A549 treated with ZK216348 at 1 μM for 4 hours (cell line): ENCODE results near the gene TOR4A. TPM values are rescaled to one million over a fixed set of nuclear protein-coding genes. Genes with fewer than 3 reads are reported as not detected.

Source experiments
- total RNA-seq: library from RNA; stranded (reverse); fragments of 200-300 nt; extraction: Qiagen RNA extraction; gene quantifications from 5 replicates; pipeline ENCODE4 v1.2.3, GENCODE V29; 2022; ENCODE audit warnings: low read depth

TOR4A gene
- total RNA-seq = 13.6 to 33.0 TPM (median 30.5 TPM) in 5 replicates

GRCh38 chr9:137277329-137278041 lies at the start of gene TOR4A:
Gene TOR4A (plus strand): TSS chr9:137277726. CDS start chr9:137278690, 964 bp downstream.

GRCh38 chr9:137230705-137231371 lies 46.7 kb upstream of the TOR4A start, which contains the start of gene SLC34A3:
Gene SLC34A3 (plus strand): TSS chr9:137230901. CDS start chr9:137231703, 802 bp downstream.

GRCh38 chr9:137240841-137241489 lies 36.6 kb upstream of the TOR4A start, which contains the start of gene TUBB4B:
Gene TUBB4B (plus strand): TSS chr9:137241287. CDS start chr9:137241361, 74 bp downstream.

GRCh38 chr9:137251194-137251461 lies 26.4 kb upstream of the TOR4A start, which contains the start of gene STPG3:
Gene STPG3 (plus strand): TSS chr9:137251286. CDS start chr9:137251287, 1 bp downstream.

GRCh38 chr9:137254624-137255447 lies 22.7 kb upstream of the TOR4A start, which contains the start of gene NELFB:
Gene NELFB (plus strand): TSS chr9:137255327.

GRCh38 chr9:137302118-137302448 lies 24.6 kb downstream of the TOR4A start, which contains the start of gene NRARP:
Gene NRARP (minus strand): TSS chr9:137302271. CDS start chr9:137301928, 343 bp downstream.

Other genes starting within 250 kb of the TOR4A start
- gene ABCA2, start 249.5 kb upstream of the TOR4A start, total RNA-seq = 12.6 to 32.5 TPM (median 25.5 TPM) in 5 replicates
- gene FUT7, start 245.6 kb upstream of the TOR4A start, total RNA-seq = 0.07 TPM in 1 of 5 replicates, not detected in the others
- gene NPDC1, start 231.5 kb upstream of the TOR4A start, total RNA-seq = 26.4 to 93.7 TPM (median 81.5 TPM) in 5 replicates
- 1.0 to 2.3 TPM (median 1.5 TPM) in 5 replicates for gene ENTPD2, start 223.7 kb upstream of the TOR4A start, total RNA-seq
- 12.1 to 27.8 TPM (median 24.6 TPM) in 5 replicates for gene SAPCD2, start 207.2 kb upstream of the TOR4A start, total RNA-seq
- gene UAP1L1, start 200.2 kb upstream of the TOR4A start, total RNA-seq = 9.0 to 14.6 TPM (median 11.9 TPM) in 5 replicates
- gene MAN1B1, start 190.7 kb upstream of the TOR4A start, total RNA-seq = 33.8 to 56.7 TPM (median 50.2 TPM) in 5 replicates
- gene DPP7, start 163.0 kb upstream of the TOR4A start, total RNA-seq = 52.8 to 134 TPM (median 106 TPM) in 5 replicates
- gene GRIN1, start 138.6 kb upstream of the TOR4A start, total RNA-seq = 0.14 to 0.76 TPM (median 0.27 TPM) in 5 replicates
- 0.39 to 2.0 TPM (median 1.6 TPM) in 5 replicates for gene LRRC26, start 107.7 kb upstream of the TOR4A start, total RNA-seq
- gene TMEM210, start 105.7 kb upstream of the TOR4A start, total RNA-seq = not detected in 5 replicates
- gene ANAPC2, start 89.2 kb upstream of the TOR4A start, total RNA-seq = 19.0 to 41.0 TPM (median 34.9 TPM) in 5 replicates
- gene SSNA1, start 89.0 kb upstream of the TOR4A start, total RNA-seq = 85.9 to 156 TPM (median 148 TPM) in 5 replicates
- gene TPRN, start 77.0 kb upstream of the TOR4A start, total RNA-seq = 5.5 to 10.4 TPM (median 10.2 TPM) in 5 replicates
- gene TMEM203, start 72.1 kb upstream of the TOR4A start, total RNA-seq = 29.5 to 49.4 TPM (median 47.9 TPM) in 5 replicates
- 7.4 to 20.8 TPM (median 16.2 TPM) in 5 replicates for gene NDOR1, start 72.0 kb upstream of the TOR4A start, total RNA-seq
- 0.79 to 2.6 TPM (median 2.0 TPM) in 5 replicates for gene RNF208, start 55.5 kb upstream of the TOR4A start, total RNA-seq
- 2.8 to 5.4 TPM (median 4.2 TPM) in 5 replicates for gene CYSRT1, start 52.6 kb upstream of the TOR4A start, total RNA-seq
- gene RNF224, start 50.2 kb upstream of the TOR4A start, total RNA-seq = 0.13 to 0.58 TPM (median 0.39 TPM) in 4 of 5 replicates, not detected in the other
- gene SLC34A3, start 46.8 kb upstream of the TOR4A start, total RNA-seq = 0.13 to 0.19 TPM in 2 of 5 replicates, not detected in the others
- 522 to 871 TPM (median 814 TPM) in 5 replicates for gene TUBB4B, start 36.4 kb upstream of the TOR4A start, total RNA-seq
- not detected in 5 replicates for gene STPG3, start 26.4 kb upstream of the TOR4A start, total RNA-seq
- gene NELFB, start 22.4 kb upstream of the TOR4A start, total RNA-seq = 36.5 to 63.8 TPM (median 58.5 TPM) in 5 replicates
- 1.9 to 7.2 TPM (median 5.6 TPM) in 5 replicates for gene NRARP, start 24.5 kb downstream of the TOR4A start, total RNA-seq
- 2.5 to 6.8 TPM (median 6.4 TPM) in 5 replicates for gene EXD3, start 145.4 kb downstream of the TOR4A start, total RNA-seq
- gene NOXA1, start 145.7 kb downstream of the TOR4A start, total RNA-seq = 0.53 to 2.1 TPM (median 1.9 TPM) in 5 replicates
- 0.18 to 0.29 TPM (median 0.19 TPM) in 5 replicates for gene ENTPD8, start 163.6 kb downstream of the TOR4A start, total RNA-seq
- gene NSMF, start 181.6 kb downstream of the TOR4A start, total RNA-seq = 28.4 to 48.9 TPM (median 43.2 TPM) in 5 replicates